ENCODE measurements around the gene REL.

REL gene

DNA sequence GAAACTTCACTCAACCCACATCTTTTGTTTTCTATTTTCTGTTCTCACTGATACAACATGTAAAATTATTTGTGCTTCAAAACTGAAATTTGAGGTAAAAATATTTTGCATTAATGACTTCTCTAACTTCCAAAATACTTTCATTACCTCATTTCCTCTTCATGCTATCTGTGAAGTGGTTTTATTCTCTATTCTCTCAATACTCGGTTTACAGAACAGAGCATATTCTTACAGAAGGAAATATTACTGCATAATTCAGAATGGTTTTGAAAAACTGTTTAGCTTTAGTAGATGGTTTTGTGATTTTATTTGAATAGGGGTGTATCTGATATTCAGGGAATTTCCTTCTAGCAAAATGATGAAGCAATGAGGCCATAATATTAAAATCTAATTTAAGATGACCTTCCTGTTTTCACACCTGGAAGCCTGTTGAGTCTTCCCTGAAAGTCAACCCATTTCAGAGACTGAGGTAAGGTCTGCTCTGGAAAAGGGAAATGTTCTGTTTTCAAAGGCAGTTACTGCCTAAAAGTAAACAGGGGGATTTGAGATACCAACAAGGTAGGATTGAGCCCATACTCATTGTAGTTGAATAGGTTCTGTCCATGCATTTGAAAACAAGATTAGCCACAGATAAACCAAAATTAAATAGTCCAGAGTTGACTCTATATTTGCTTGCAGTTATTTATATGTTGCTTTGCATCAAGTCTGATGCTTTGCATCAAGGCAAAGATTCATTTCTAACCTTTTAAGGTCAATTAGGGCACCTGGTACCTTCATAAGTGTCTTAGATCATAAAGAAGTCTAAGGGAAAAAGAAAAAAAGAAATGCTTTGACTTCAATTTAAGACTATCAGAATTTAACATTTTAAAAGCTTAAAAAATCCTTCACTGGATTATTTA lies 85.4 kb downstream of the REL start:
- DNase-seq = no peak

DNA sequence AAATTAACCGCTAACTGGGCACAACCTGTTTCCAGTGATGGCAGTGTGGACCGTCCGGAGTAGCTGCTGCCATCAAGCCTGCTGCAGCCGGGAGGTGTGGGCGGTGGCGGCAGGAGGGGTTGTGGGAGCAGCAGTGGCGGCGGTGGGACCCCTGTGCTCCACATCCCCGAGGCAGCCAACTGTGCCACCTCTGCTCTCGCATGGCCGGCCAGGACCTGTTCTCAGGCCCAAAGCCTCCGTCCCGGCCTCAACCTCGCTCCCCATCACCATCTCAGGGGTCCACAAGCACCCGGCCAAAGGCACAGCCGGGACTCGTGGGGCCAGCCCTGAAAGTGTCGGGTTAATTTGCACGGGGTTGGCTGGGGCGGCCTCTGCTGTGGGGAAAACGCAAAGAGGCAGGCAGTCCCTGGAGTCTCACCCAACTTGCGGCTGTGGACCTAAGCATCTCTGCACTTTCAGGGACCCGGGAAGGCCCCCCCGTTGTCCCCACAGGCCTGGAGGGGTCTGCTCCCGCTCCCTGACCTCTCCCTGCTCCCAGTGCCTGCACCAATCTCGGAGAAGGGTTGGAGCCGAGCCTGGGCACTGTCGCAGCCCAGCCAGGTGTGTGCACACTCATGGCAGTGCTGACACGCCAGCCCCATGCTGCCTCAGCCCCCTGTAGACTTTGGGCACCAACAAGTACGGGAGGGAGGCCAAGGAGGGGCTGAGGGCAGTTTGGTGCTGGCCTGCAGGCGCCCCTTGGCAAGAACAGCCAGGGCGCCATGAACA lies 91.7 kb downstream of the REL start:
- DNase-seq = no peak

DNA sequence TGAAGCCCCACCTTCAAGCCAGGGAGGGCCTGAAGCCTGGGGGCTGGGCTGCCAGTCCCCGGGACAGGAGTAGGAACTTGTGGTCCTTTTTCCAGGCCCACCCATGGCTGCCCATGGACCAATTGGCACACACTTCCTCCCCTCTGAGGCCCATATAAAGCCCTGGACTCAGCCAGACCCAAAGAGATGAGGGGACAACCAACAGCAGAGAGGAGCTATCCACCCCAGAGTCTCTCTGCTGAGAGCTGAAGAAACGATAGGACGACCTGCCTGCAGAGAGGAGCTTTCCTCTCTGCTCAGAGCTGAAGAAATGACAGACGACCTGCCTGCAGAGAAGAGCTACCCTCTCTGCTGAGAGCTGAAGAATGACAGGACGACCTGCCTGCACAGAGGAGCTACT lies 92.3 kb downstream of the REL start:
- no peak for DNase-seq

DNA sequence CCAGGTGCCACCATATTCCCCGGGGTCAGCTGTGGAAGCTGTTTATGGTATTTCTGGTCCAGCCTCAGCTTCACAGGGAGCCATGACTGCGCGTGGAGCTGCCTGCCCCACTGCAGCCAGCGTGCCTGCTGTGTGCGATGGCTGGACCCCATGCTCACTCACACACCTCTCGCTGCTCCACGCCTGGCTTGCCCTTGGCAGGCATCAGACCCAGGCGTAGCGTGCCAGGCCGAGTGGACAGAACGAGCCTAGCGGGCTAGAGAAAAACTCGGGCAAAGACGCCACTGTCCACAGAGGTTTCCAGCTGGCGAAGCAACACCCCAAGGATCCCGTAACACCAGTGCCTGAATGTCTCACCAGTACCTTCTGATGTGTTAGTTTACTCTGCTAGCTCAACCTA lies 93.3 kb downstream of the REL start:
- DNase-seq = no peak
